Endothelial cell of umbilical vein (primary cell): Measurements from ENCODE around the gene PAPPA. TPM values are rescaled to one million over a fixed set of nuclear protein-coding genes. Genes with fewer than 3 reads are reported as not detected.

Source experiments
- BruUV-seq: library from RNA; stranded (reverse); fragments of 400-500 nt; replicated peaks from 2 replicates; lab custom pipeline; 2021; lab: Mats Ljungman, UMichigan
- CTCF ChIA-PET: fragments of 300-600, 350-600 bp; sonication (Branson Sonifier 250); formaldehyde crosslinking; loops from one replicate; lab custom pipeline; 2021; ENCODE audit warnings: antibody characterized with exemption, inconsistent platforms; lab: Charles Lee
- POLR2A ChIA-PET: fragments of 300-600, 350-600 bp; sonication (Branson Sonifier 250); formaldehyde crosslinking; loops from one replicate; lab custom pipeline; 2021; ENCODE audit warnings: antibody characterized with exemption, inconsistent platforms; lab: Charles Lee
- DNase-seq: peaks from one replicate; pipeline ENCODE4 v3.0.0-alpha.2; 2011; ENCODE audit warnings: low read depth, low spot score
- FAIRE-seq: peaks from 2 replicates; lab custom pipeline; 2011; peaks lifted over from hg19 to GRCh38; lab: Jason Lieb, UNC
- H2AFZ ChIP-seq: 2 replicates; pipeline ENCODE4 v1.6.0; 2012; ENCODE audit warnings: low read depth, low read length, control low read depth, inconsistent platforms
- H3K27ac ChIP-seq: 2 replicates; pipeline ENCODE4 v1.5.1; 2011; ENCODE audit warnings: low read depth, mild to moderate bottlenecking, control low read depth, low read length, moderate library complexity; ENCODE audit not compliant: insufficient read depth
- H3K27me3 ChIP-seq, 2 experiments: 2 replicates each; pipeline versions ENCODE4 v1.6.0 to v1.6.1; 2011; ENCODE audit warnings: low read length in 2 of 2, mixed read lengths in 1 of 2; ENCODE audit not compliant: control insufficient read depth in 2 of 2, insufficient read depth in 2 of 2
- H3K36me3 ChIP-seq, 2 experiments: 2 replicates in 1 of 2; 3 replicates in 1 of 2; pipeline ENCODE4 v1.5.1; 2011; ENCODE audit warnings: low read length in 2 of 2, mild to moderate bottlenecking in 1 of 2, moderate library complexity in 1 of 2; ENCODE audit not compliant: control insufficient read depth in 2 of 2, insufficient read depth in 2 of 2; ENCODE audit errors: extremely low read depth in 1 of 2
- H3K4me1 ChIP-seq: 3 replicates; pipeline ENCODE4 v1.5.1; 2011; ENCODE audit warnings: mild to moderate bottlenecking, low read length; ENCODE audit not compliant: control insufficient read depth, insufficient read depth; ENCODE audit errors: extremely low read depth
- H3K4me2 ChIP-seq: 2 replicates; pipeline ENCODE4 v1.6.1; 2011; ENCODE audit warnings: low read length, control low read depth, mixed read lengths; ENCODE audit not compliant: insufficient read depth
- H3K4me3 ChIP-seq, 3 experiments: fragments of 200-600 bp in 1 of 3; sonication (generic), shearing (Covaris generic) in 1 of 3; replicated peaks in 1 of 3; 2 replicates each; pipeline ENCODE4 v1.5.1; 2011 to 2016; ENCODE audit warnings: control low read depth in 3 of 3, low read length in 3 of 3, mild to moderate bottlenecking in 2 of 3, inconsistent platforms in 1 of 3, low read depth in 1 of 3, moderate library complexity in 1 of 3; ENCODE audit not compliant: insufficient read depth in 1 of 3
- H3K79me2 ChIP-seq: 2 replicates; pipeline ENCODE4 v1.6.0; 2012; ENCODE audit warnings: low read length, inconsistent platforms; ENCODE audit not compliant: control insufficient read depth, insufficient read depth
- H3K9ac ChIP-seq: replicated peaks from 2 replicates; pipeline ENCODE3; 2011; ENCODE audit warnings: low read length, control low read depth; ENCODE audit not compliant: insufficient read depth; ENCODE audit errors: extremely low read depth
- H3K9me1 ChIP-seq: replicated peaks from 3 replicates; pipeline ENCODE4 v1.6.0; 2011; ENCODE audit warnings: mild to moderate bottlenecking, low read length; ENCODE audit not compliant: control insufficient read depth, insufficient read depth; ENCODE audit errors: extremely low read depth
- H3K9me3 ChIP-seq: replicated peaks from 2 replicates; pipeline ENCODE4 v1.5.1; 2012; ENCODE audit warnings: low read length, inconsistent platforms; ENCODE audit not compliant: control insufficient read depth, insufficient read depth
- H4K20me1 ChIP-seq: replicated peaks from 2 replicates; pipeline ENCODE3; 2011; ENCODE audit warnings: mild to moderate bottlenecking, low read length; ENCODE audit not compliant: control insufficient read depth, insufficient read depth; ENCODE audit errors: extremely low read depth
- GATA2 ChIP-seq: IDR thresholded peaks from 2 replicates; pipeline ENCODE4 v1.7.0; 2011; ENCODE audit warnings: low read depth, mild to moderate bottlenecking, moderate library complexity, mixed read lengths, low read length; ENCODE audit not compliant: insufficient read length, insufficient read depth
- JUN ChIP-seq: IDR thresholded peaks from 2 replicates; pipeline ENCODE4 v1.6.1; 2011; ENCODE audit warnings: borderline replicate concordance, low read depth; ENCODE audit not compliant: insufficient read length, insufficient read depth
- MYC ChIP-seq: IDR thresholded peaks from one replicate; pipeline ENCODE4 v1.6.1; 2011; ENCODE audit warnings: mild to moderate bottlenecking, low read depth, low read length
- POLR2AphosphoS5 ChIP-seq: IDR thresholded peaks from 2 replicates; pipeline ENCODE4 v1.6.1; 2012; ENCODE audit warnings: low read depth, mild to moderate bottlenecking, control low read depth, low read length, moderate library complexity; ENCODE audit not compliant: insufficient read depth
- dilution Hi-C: fragments of 300-500 bp; cut with MboI; formaldehyde crosslinking; loops from one replicate; pipeline ENCODE4 v1.15.0; 2019; ENCODE audit warnings: low sequenced_read_pairs; ENCODE audit not compliant: extremely low pct_ligation_motif_present
- intact Hi-C: fragments of 100-400 bp; cut with micrococcal nuclease; formaldehyde crosslinking; loops from one replicate; pipeline ENCODE4 v1.10.0; 2022
- polyA plus RNA-seq, 4 experiments: library from polyadenylated mRNA; depleted of rRNA in 3 of 4; stranded (reverse) in 3 of 4; unstranded in 1 of 4; fragments of >200 nt; gene quantifications; 2 replicates each; pipeline versions ENCODE4 v1.2.1 to v1.2.3, GENCODE V29; 2011 to 2012; ENCODE audit warnings: missing spikeins in 1 of 4
- total RNA-seq: library from RNA; stranded (reverse); gene quantifications from 2 replicates; pipeline ENCODE4 v1.2.3, GENCODE V29; 2021

The PAPPA gene
- total and polyA plus RNA-seq, 2 donors (not counting 3 experiments of a cell fraction or from before 2014, with no cell fraction given): 0.13 to 0.41 TPM

DNA sequence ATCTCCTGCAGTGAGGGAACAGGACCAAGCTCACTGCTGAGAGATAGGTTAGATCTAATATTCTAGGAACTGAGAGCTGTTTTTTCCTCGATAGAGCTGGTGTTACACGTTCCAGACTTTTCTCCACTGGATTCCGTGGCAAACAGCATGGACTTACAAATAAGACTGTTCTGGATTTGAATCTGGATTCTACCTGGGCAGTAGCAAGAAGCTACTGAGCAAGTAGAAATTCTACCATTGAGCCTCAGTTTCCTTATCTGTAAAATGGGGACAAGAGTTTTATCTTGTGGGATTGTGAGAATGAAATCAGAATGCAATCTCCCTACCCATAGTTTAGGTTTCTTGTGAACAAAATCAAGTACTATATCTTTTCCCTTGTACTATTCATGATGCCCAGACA is 294.8 kb downstream of the PAPPA start:
- no peaks in the 10 kb centered on the region for H3K9me1 ChIP-seq
- H3K36me3 ChIP-seq: no peaks in the 10 kb centered on the region
- dilution Hi-C loops: no loop called here
- H3K79me2 ChIP-seq: no peaks in the 10 kb centered on the region
- no peak overlapping the region for H3K4me3 ChIP-seq
- DNase-seq (no peak), FAIRE-seq (no peak)
- no peak overlapping the region for H3K27ac ChIP-seq
- no peaks in the 10 kb centered on the region for H3K27me3 ChIP-seq
- intact Hi-C loops: no loop called here
- POLR2A ChIA-PET: no interaction called here
- H2AFZ ChIP-seq: no peak overlapping the region
- H3K4me1 ChIP-seq: no peaks in the 10 kb centered on the region
- no peak for TF ChIP-seq POLR2AphosphoS5
- TF ChIP-seq GATA2: no peak
- no peak for TF ChIP-seq MYC
- H3K9ac ChIP-seq: no peak overlapping the region
- CTCF ChIA-PET: no interaction called here
- H4K20me1 ChIP-seq: no peaks in the 10 kb centered on the region
- H3K4me2 ChIP-seq: no peak overlapping the region
- no peaks in the 10 kb centered on the region for H3K9me3 ChIP-seq
- no TSS peak for BruUV-seq

DNA sequence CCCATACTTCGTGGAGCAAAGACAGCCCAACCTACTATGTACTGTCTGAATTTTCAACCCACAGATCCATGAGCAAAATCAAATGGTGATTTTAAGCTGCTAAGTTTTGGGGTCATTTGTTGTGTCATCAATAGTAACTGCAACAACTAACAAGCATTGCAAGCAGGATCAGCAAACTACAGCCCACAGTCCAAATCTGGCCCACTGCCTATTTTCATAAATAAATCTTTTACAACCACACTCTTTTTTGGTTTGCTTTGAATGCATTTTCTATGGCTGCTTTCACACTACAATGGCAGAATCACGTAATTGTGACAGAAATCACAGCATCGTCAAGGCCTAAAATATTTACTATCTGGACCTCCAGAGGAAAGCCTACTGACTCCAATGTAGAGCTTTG is 296.4 kb downstream of the PAPPA start:
- H3K79me2 ChIP-seq: no peaks in the 10 kb centered on the region
- no TSS peak for BruUV-seq
- CTCF ChIA-PET: no interaction called here
- H3K27me3 ChIP-seq: no peaks in the 10 kb centered on the region
- POLR2A ChIA-PET: no interaction called here
- no peak overlapping the region for H3K4me2 ChIP-seq
- H3K9me1 ChIP-seq: no peaks in the 10 kb centered on the region
- H3K9me3 ChIP-seq: no peaks in the 10 kb centered on the region
- dilution Hi-C loops (no loop called here), intact Hi-C loops (no loop called here)
- H4K20me1 ChIP-seq: no peaks in the 10 kb centered on the region
- H3K27ac ChIP-seq: no peak overlapping the region
- H3K4me3 ChIP-seq: no peak overlapping the region
- TF ChIP-seq JUN: no peak
- no peaks in the 10 kb centered on the region for H3K4me1 ChIP-seq
- H3K36me3 ChIP-seq: no peaks in the 10 kb centered on the region
- no peak for FAIRE-seq
- no peak for DNase-seq
- H3K9ac ChIP-seq: no peak overlapping the region
- no peak overlapping the region for H2AFZ ChIP-seq
